H9 (cell line): ENCODE data around the gene TUBGCP6. TPM values are rescaled to one million over a fixed set of nuclear protein-coding genes. Genes with fewer than 3 reads are reported as not detected.

Experiments used
- DNase-seq: peaks from one replicate; pipeline ENCODE4 v3.0.0-alpha.2; 2017
- H2AFZ ChIP-seq: one replicate; pipeline ENCODE4 v1.6.1; 2013; ENCODE audit warnings: mild to moderate bottlenecking, low read length, control low read depth, moderate library complexity
- H2AK5ac ChIP-seq: 2 replicates; pipeline ENCODE4 v1.6.1; 2013; ENCODE audit warnings: low read length, control low read depth, mixed read lengths; ENCODE audit not compliant: insufficient read length
- H2BK120ac ChIP-seq: one replicate; pipeline ENCODE4 v1.6.1; 2013; ENCODE audit warnings: low read depth, mild to moderate bottlenecking, low read length, control low read depth, inconsistent platforms; ENCODE audit not compliant: poor library complexity, severe bottlenecking
- H2BK12ac ChIP-seq: 2 replicates; pipeline ENCODE4 v1.6.1; 2013; ENCODE audit warnings: low read length, control low read depth, mixed read lengths, low read depth; ENCODE audit not compliant: insufficient read length
- H2BK15ac ChIP-seq: 2 replicates; pipeline ENCODE4 v1.6.1; 2013; ENCODE audit warnings: low read depth, low read length, control low read depth
- H2BK20ac ChIP-seq: one replicate; pipeline ENCODE4 v1.6.1; 2013; ENCODE audit warnings: low read depth, mild to moderate bottlenecking, low read length, control low read depth, inconsistent platforms; ENCODE audit not compliant: poor library complexity, severe bottlenecking
- H2BK5ac ChIP-seq: 2 replicates; pipeline ENCODE4 v1.6.1; 2013; ENCODE audit warnings: low read length, control low read depth, mixed read lengths; ENCODE audit not compliant: insufficient read length
- H3K14ac ChIP-seq: 2 replicates; pipeline ENCODE4 v1.6.1; 2013; ENCODE audit warnings: low read length, control low read depth; ENCODE audit not compliant: insufficient read depth
- H3K18ac ChIP-seq: 2 replicates; pipeline ENCODE4 v1.6.1; 2013; ENCODE audit warnings: low read depth, mild to moderate bottlenecking, mixed read lengths, low read length, control low read depth; ENCODE audit not compliant: insufficient read length
- H3K23ac ChIP-seq: 2 replicates; pipeline ENCODE4 v1.6.1; 2013; ENCODE audit warnings: low read length, control low read depth, mixed read lengths, low read depth; ENCODE audit not compliant: insufficient read length
- H3K23me2 ChIP-seq: 2 replicates; pipeline ENCODE4 v1.6.1; 2013; ENCODE audit warnings: low read depth, mild to moderate bottlenecking, mixed read lengths, low read length, control low read depth; ENCODE audit not compliant: insufficient read length, poor library complexity, severe bottlenecking
- H3K27ac ChIP-seq: 2 replicates; pipeline ENCODE4 v1.5.1; 2013; ENCODE audit warnings: low read length, control low read depth, mixed read lengths, low read depth; ENCODE audit not compliant: insufficient read length
- H3K27me3 ChIP-seq: 2 replicates; pipeline ENCODE4 v1.6.1; 2013; ENCODE audit warnings: low read length, control low read depth, inconsistent platforms; ENCODE audit not compliant: insufficient read depth
- H3K4ac ChIP-seq: 2 replicates; pipeline ENCODE4 v1.6.1; 2013; ENCODE audit warnings: low read depth, mild to moderate bottlenecking, control low read depth, inconsistent platforms, low read length, moderate library complexity
- H3K4me1 ChIP-seq: 2 replicates; pipeline ENCODE4 v1.6.1; 2013; ENCODE audit warnings: low read length, control low read depth, inconsistent platforms; ENCODE audit not compliant: insufficient read depth
- H3K4me2 ChIP-seq: 2 replicates; pipeline ENCODE4 v1.6.1; 2013; ENCODE audit warnings: low read length, control low read depth, mixed read lengths; ENCODE audit not compliant: insufficient read length, insufficient read depth
- H3K56ac ChIP-seq: 2 replicates; pipeline ENCODE4 v1.6.1; 2013; ENCODE audit warnings: low read depth, mild to moderate bottlenecking, mixed read lengths, low read length, control low read depth; ENCODE audit not compliant: insufficient read length
- H3K79me1 ChIP-seq: 2 replicates; pipeline ENCODE4 v1.6.1; 2013; ENCODE audit warnings: low read depth, mild to moderate bottlenecking, moderate library complexity, low read length, control low read depth, inconsistent platforms; ENCODE audit not compliant: insufficient read depth, poor library complexity, severe bottlenecking
- H3K79me2 ChIP-seq: 2 replicates; pipeline ENCODE4 v1.6.1; 2013; ENCODE audit warnings: low read length, control low read depth, inconsistent platforms; ENCODE audit not compliant: insufficient read depth
- H3K9ac ChIP-seq: 2 replicates; pipeline ENCODE4 v1.6.1; 2013; ENCODE audit warnings: low read length, control low read depth, mixed read lengths; ENCODE audit not compliant: insufficient read length; ENCODE audit errors: extremely low read depth
- H3K9me3 ChIP-seq: one replicate; pipeline ENCODE4 v1.6.1; 2013; ENCODE audit warnings: low read depth, low read length, inconsistent platforms; ENCODE audit not compliant: control insufficient read depth
- H3T11ph ChIP-seq: one replicate; pipeline ENCODE4 v1.6.1; 2013; ENCODE audit warnings: mild to moderate bottlenecking, low read length, control low read depth, inconsistent platforms
- H4K20me1 ChIP-seq: one replicate; pipeline ENCODE4 v1.6.1; 2013; ENCODE audit not compliant: control insufficient read depth, insufficient read length, insufficient read depth
- H4K5ac ChIP-seq: 2 replicates; pipeline ENCODE4 v1.6.1; 2013; ENCODE audit warnings: low read depth, mild to moderate bottlenecking, mixed read lengths, low read length, control low read depth; ENCODE audit not compliant: insufficient read length
- H4K8ac ChIP-seq: replicated peaks from 2 replicates; pipeline ENCODE4 v1.6.1; 2013; ENCODE audit warnings: low read length, control low read depth, mixed read lengths, low read depth; ENCODE audit not compliant: insufficient read length
- H4K91ac ChIP-seq: 2 replicates; pipeline ENCODE4 v1.6.1; 2013; ENCODE audit warnings: low read depth, mild to moderate bottlenecking, moderate library complexity, mixed read lengths, low read length, control low read depth; ENCODE audit not compliant: insufficient read length
- H3K27ac Mint-ChIP-seq, 3 experiments: 2 replicates in 2 of 3; 3 replicates in 1 of 3; pipeline ENCODE4 v1.8.0; 2020 to 2021; ENCODE audit warnings: mixed read lengths in 3 of 3, mild to moderate bottlenecking in 1 of 3, moderate library complexity in 1 of 3
- H3K27me3 Mint-ChIP-seq: 2 replicates; pipeline ENCODE4 v1.8.0; 2021; ENCODE audit warnings: low read depth, mild to moderate bottlenecking, moderate library complexity, mixed read lengths
- H3K36me3 Mint-ChIP-seq, 3 experiments: 2 replicates in 2 of 3; 3 replicates in 1 of 3; pipeline ENCODE4 v1.8.0; 2020 to 2021; ENCODE audit warnings: low read depth in 3 of 3, mixed read lengths in 3 of 3; ENCODE audit not compliant: insufficient read depth in 1 of 3
- H3K4me1 Mint-ChIP-seq, 2 experiments: 2 replicates each; pipeline ENCODE4 v1.8.0; 2020; ENCODE audit warnings: mixed read lengths in 2 of 2
- H3K4me3 Mint-ChIP-seq, 2 experiments: 2 replicates in 1 of 2; 3 replicates in 1 of 2; pipeline ENCODE4 v1.8.0; 2020 to 2021; ENCODE audit warnings: mild to moderate bottlenecking in 2 of 2, mixed read lengths in 2 of 2, moderate library complexity in 1 of 2
- H3K9me3 Mint-ChIP-seq, 2 experiments: 2 replicates in 1 of 2; 3 replicates in 1 of 2; pipeline ENCODE4 v1.8.0; 2020; ENCODE audit warnings: mild to moderate bottlenecking in 2 of 2, mixed read lengths in 2 of 2, moderate library complexity in 1 of 2
- CTCF ChIP-seq: fragments of 200-600 bp; sonication (generic); conservative IDR thresholded peaks from 3 replicates; pipeline ENCODE4 v1.8.0; 2021; ENCODE audit warnings: antibody characterized with exemption, mild to moderate bottlenecking
- WGBS: extraction: QIAGEN DNeasy Blood & Tissue Kit; methylation state at CpG from one replicate; pipeline ENCODE4 v1.1.7; 2013; ENCODE audit warnings: missing lambda C conversion rate, low lambda C conversion rate, mixed read lengths; ENCODE audit not compliant: insufficient read length; ENCODE audit errors: extremely low coverage; 5-methylcytosine and 5-hydroxymethylcytosine counted together
- total RNA-seq: library from RNA; stranded (reverse); gene quantifications from 2 replicates; pipeline ENCODE4 v1.2.1, GENCODE V29; 2021

The TUBGCP6 gene
- total RNA-seq, 1 experiment from 2014 or later, result 29.0 TPM

- H3K27me3 Mint-ChIP-seq, result no peaks in the 10 kb centered on the region; the same call in none of the 2 replicates
- H3K36me3 Mint-ChIP-seq, result peaks cover 0 to 2% (median under 1%) of the 10 kb centered on the region in 3 experiments; a peak in 3 of 7 replicates
- no peak overlapping the region; a peak in 1 of 7 replicates for H3K27ac Mint-ChIP-seq
- Histone ChIP-seq H3K79me2 (peaks cover 5% of the 10 kb centered on the region; the same call in 1 of the 2 replicates), H2AK5ac (no peak overlapping the region), H3K4me2 (peak overlapping the region; percentile 93), H2BK120ac (no peak overlapping the region), H2BK20ac (no peak overlapping the region), H3K56ac (no peak overlapping the region), H4K8ac (no peak overlapping the region), H4K20me1 (no peaks in the 10 kb centered on the region), H3K18ac (no peak overlapping the region), H2BK15ac (no peak overlapping the region), H3K9ac (no peak overlapping the region), H4K5ac (no peak overlapping the region), H3K23ac (no peak overlapping the region), H2BK12ac (no peak overlapping the region), H3K14ac (no peak overlapping the region), H4K91ac (no peak overlapping the region), H3T11ph (no peak overlapping the region), H2BK5ac (no peak overlapping the region), H3K9me3 (no peaks in the 10 kb centered on the region), H2AFZ (no peak overlapping the region), H3K23me2 (peaks cover 17% of the 10 kb centered on the region), H3K4me1 (no peaks in the 10 kb centered on the region), H3K79me1 (no peaks in the 10 kb centered on the region), H3K27ac (no peak overlapping the region), H3K4ac (no peak overlapping the region), H3K27me3 (no peaks in the 10 kb centered on the region)
- no peak for DNase-seq
- no peaks in the 10 kb centered on the region; a peak in 1 of 5 replicates for H3K9me3 Mint-ChIP-seq
- H3K4me3 Mint-ChIP-seq, result peak overlapping the region in 1 of 2 experiments; percentile 56; a peak in 3 of 5 replicates
- TF ChIP-seq CTCF, result no peak
- peaks cover 10 to 18% of the 10 kb centered on the region in 2 experiments for H3K4me1 Mint-ChIP-seq
- no CpG with 5 or more reads among the region's 63 CpGs for WGBS
Measured at GRCh38 chr22:50184902-50185374, 59.9 kb downstream of the TUBGCP6 start.
